H1 (cell line): ENCODE measurements around the gene PHLDA3. TPM values are rescaled to one million over a fixed set of nuclear protein-coding genes. Genes with fewer than 3 reads are reported as not detected.

Experiments used
- CTCF ChIA-PET: fragments of 300-600 bp; sonication (Branson Sonifier 250); formaldehyde crosslinking; loops from one replicate; lab custom pipeline; 2021; ENCODE audit not compliant: partially characterized antibody; lab: Charles Lee
- POLR2A ChIA-PET: fragments of 300-600 bp; sonication (Branson Sonifier 250); formaldehyde crosslinking; loops from one replicate; lab custom pipeline; 2021; ENCODE audit warnings: inconsistent platforms; ENCODE audit not compliant: partially characterized antibody; lab: Charles Lee
- DNase-seq, 2 experiments: peaks; one replicate each; pipeline versions ENCODE4 v3.0.0 to v3.0.0-alpha.2; 2010 to 2022; ENCODE audit warnings: low spot score in 2 of 2, low read depth in 1 of 2, mixed read lengths in 1 of 2
- FAIRE-seq: peaks from 2 replicates; lab custom pipeline; 2011; peaks lifted over from hg19 to GRCh38; lab: Jason Lieb, UNC
- H2AFZ ChIP-seq: 2 replicates; pipeline ENCODE4 v1.8.1; 2012; ENCODE audit warnings: low read length, inconsistent platforms
- H2AK5ac ChIP-seq: 2 replicates; pipeline ENCODE4 v1.6.1; 2013; ENCODE audit warnings: low read depth, low read length
- H2BK120ac ChIP-seq: replicated peaks from 2 replicates; pipeline ENCODE3; 2013; ENCODE audit warnings: low read depth, low read length, inconsistent platforms
- H2BK12ac ChIP-seq: 2 replicates; pipeline ENCODE4 v1.6.1; 2013; ENCODE audit warnings: low read depth, low read length
- H2BK15ac ChIP-seq: 2 replicates; pipeline ENCODE4 v1.6.1; 2013; ENCODE audit warnings: low read length
- H2BK20ac ChIP-seq: 2 replicates; pipeline ENCODE4 v1.6.1; 2013; ENCODE audit warnings: low read length
- H2BK5ac ChIP-seq: 2 replicates; pipeline ENCODE4 v1.6.1; 2013; ENCODE audit warnings: low read depth, low read length
- H3K14ac ChIP-seq: 2 replicates; pipeline ENCODE4 v1.6.1; 2013; ENCODE audit warnings: inconsistent platforms; ENCODE audit not compliant: insufficient read length
- H3K18ac ChIP-seq: 2 replicates; pipeline ENCODE4 v1.6.1; 2013; ENCODE audit warnings: low read length; ENCODE audit errors: extremely low read depth
- H3K23ac ChIP-seq: 2 replicates; pipeline ENCODE4 v1.6.1; 2013; ENCODE audit warnings: inconsistent platforms; ENCODE audit not compliant: insufficient read length
- H3K23me2 ChIP-seq: 2 replicates; pipeline ENCODE4 v1.6.1; 2013; ENCODE audit warnings: low read depth, low read length
- H3K27ac ChIP-seq: 2 replicates; pipeline ENCODE4 v1.6.1; 2011; ENCODE audit warnings: low read depth, low read length, inconsistent platforms
- H3K27me3 ChIP-seq, 4 experiments: replicated peaks in 1 of 4; 1 replicate in 1 of 4; 2 replicates in 3 of 4; pipeline versions ENCODE4 v1.6.1 to v1.8.1; 2011 to 2013; ENCODE audit warnings: low read length in 3 of 4, mild to moderate bottlenecking in 3 of 4, inconsistent platforms in 2 of 4, mixed read lengths in 2 of 4, moderate library complexity in 1 of 4; ENCODE audit not compliant: control insufficient read depth in 3 of 4, insufficient read depth in 3 of 4; ENCODE audit errors: extremely low read depth in 1 of 4
- H3K36me3 ChIP-seq, 4 experiments: 2 replicates each; pipeline versions ENCODE4 v1.6.1 to v1.8.1; 2011 to 2013; ENCODE audit warnings: mild to moderate bottlenecking in 4 of 4, low read length in 3 of 4, moderate library complexity in 2 of 4, control low read depth in 1 of 4, inconsistent platforms in 1 of 4; ENCODE audit not compliant: insufficient read depth in 4 of 4, control insufficient read depth in 2 of 4
- H3K4ac ChIP-seq: replicated peaks from 2 replicates; pipeline ENCODE3; 2013; ENCODE audit warnings: low read length, low read depth, mixed read lengths, inconsistent platforms; ENCODE audit not compliant: insufficient read length
- H3K4me1 ChIP-seq, 4 experiments: replicated peaks in 1 of 4; 1 replicate in 1 of 4; 2 replicates in 3 of 4; pipeline versions ENCODE4 v1.6.1 to v1.8.1; 2011 to 2013; ENCODE audit warnings: low read length in 3 of 4, inconsistent platforms in 2 of 4, mixed read lengths in 1 of 4; ENCODE audit not compliant: insufficient read depth in 4 of 4, control insufficient read depth in 3 of 4
- H3K4me2 ChIP-seq, 2 experiments: 2 replicates each; pipeline versions ENCODE4 v1.6.1 to v1.8.1; 2011 to 2013; ENCODE audit warnings: low read depth in 2 of 2, low read length in 2 of 2, control low read depth in 1 of 2, inconsistent platforms in 1 of 2, mild to moderate bottlenecking in 1 of 2; ENCODE audit not compliant: insufficient read depth in 1 of 2
- H3K4me3 ChIP-seq, 4 experiments: fragments of 200-600, 300-600 bp in 1 of 4; sonication (generic), shearing (Covaris generic), sonication (Bioruptor Twin) in 1 of 4; 2 replicates each; pipeline versions ENCODE4 v1.5.1 to v1.8.1; 2011 to 2016; ENCODE audit warnings: low read length in 4 of 4, low read depth in 3 of 4, control low read depth in 2 of 4, inconsistent platforms in 2 of 4, mild to moderate bottlenecking in 2 of 4, mixed read lengths in 1 of 4, moderate library complexity in 1 of 4; ENCODE audit not compliant: insufficient read depth in 2 of 4; ENCODE audit errors: extremely low read depth in 1 of 4
- H3K56ac ChIP-seq: replicated peaks from 2 replicates; pipeline ENCODE3; 2013; ENCODE audit warnings: low read depth, mild to moderate bottlenecking, mixed read lengths, low read length, inconsistent platforms; ENCODE audit not compliant: insufficient read length
- H3K79me1 ChIP-seq: 2 replicates; pipeline ENCODE4 v1.6.1; 2013; ENCODE audit warnings: low read depth, low read length, control low read depth
- H3K79me2 ChIP-seq, 2 experiments: 2 replicates each; pipeline versions ENCODE4 v1.6.1 to v1.8.1; 2012 to 2013; ENCODE audit warnings: low read length in 2 of 2, mild to moderate bottlenecking in 2 of 2, inconsistent platforms in 1 of 2; ENCODE audit not compliant: insufficient read depth in 2 of 2, control insufficient read depth in 1 of 2
- H3K9ac ChIP-seq, 4 experiments: replicated peaks in 1 of 4; 1 replicate in 1 of 4; 2 replicates in 3 of 4; pipeline versions ENCODE4 v1.6.1 to v1.8.1; 2011 to 2013; ENCODE audit warnings: low read depth in 3 of 4, low read length in 3 of 4, control low read depth in 2 of 4, mild to moderate bottlenecking in 2 of 4, moderate library complexity in 2 of 4, inconsistent platforms in 1 of 4; ENCODE audit errors: extremely low read depth in 1 of 4
- H3K9me3 ChIP-seq, 2 experiments: 2 replicates each; pipeline versions ENCODE4 v1.6.1 to v1.8.1; 2012 to 2013; ENCODE audit warnings: mild to moderate bottlenecking in 2 of 2, moderate library complexity in 2 of 2, control low read depth in 1 of 2, inconsistent platforms in 1 of 2, low read depth in 1 of 2, low read length in 1 of 2, mixed read lengths in 1 of 2; ENCODE audit not compliant: insufficient read depth in 2 of 2
- H4K20me1 ChIP-seq, 2 experiments: replicated peaks in 1 of 2; 2 replicates each; pipeline versions ENCODE3 to v1.8.1; 2011 to 2013; ENCODE audit warnings: inconsistent platforms in 2 of 2, low read length in 2 of 2, mild to moderate bottlenecking in 1 of 2; ENCODE audit not compliant: insufficient read depth in 2 of 2, control insufficient read depth in 1 of 2
- H4K5ac ChIP-seq: 2 replicates; pipeline ENCODE4 v1.6.1; 2013; ENCODE audit warnings: low read length, low read depth, mixed read lengths, inconsistent platforms; ENCODE audit not compliant: insufficient read length
- H4K8ac ChIP-seq: 2 replicates; pipeline ENCODE4 v1.8.0; 2013; ENCODE audit warnings: mild to moderate bottlenecking, moderate library complexity, low read length, inconsistent platforms; ENCODE audit not compliant: insufficient read depth; ENCODE audit errors: extremely low read depth
- H4K91ac ChIP-seq: replicated peaks from 2 replicates; pipeline ENCODE3; 2013; ENCODE audit warnings: low read length, mixed read lengths, inconsistent platforms; ENCODE audit not compliant: insufficient read length
- GABPA ChIP-seq: IDR thresholded peaks from 2 replicates; pipeline ENCODE4 v1.6.1; 2011; ENCODE audit warnings: mild to moderate bottlenecking, low read length, moderate library complexity, borderline replicate concordance; ENCODE audit not compliant: insufficient read depth
- NANOG ChIP-seq: IDR thresholded peaks from 2 replicates; pipeline ENCODE4 v1.6.1; 2011; ENCODE audit warnings: low read length, low read depth, mild to moderate bottlenecking, inconsistent platforms; ENCODE audit not compliant: insufficient read depth, poor library complexity, severe bottlenecking
- WGBS, 2 experiments: shearing (Covaris generic) in 1 of 2; methylation state at CpG; one replicate each; pipeline versions ENCODE4 v1.1.6 to v1.1.7; 2013 to 2015; ENCODE audit warnings: low lambda C conversion rate in 2 of 2, mixed read lengths in 2 of 2, inconsistent platforms in 1 of 2, low coverage in 1 of 2, missing lambda C conversion rate in 1 of 2; ENCODE audit not compliant: insufficient replicate concordance in 2 of 2, insufficient coverage in 1 of 2, insufficient read length in 1 of 2; ENCODE audit errors: extremely low coverage in 1 of 2, missing lambda C conversion rate in 1 of 2; 5-methylcytosine and 5-hydroxymethylcytosine counted together
- polyA plus RNA-seq, 7 experiments: library from polyadenylated mRNA; depleted of rRNA in 3 of 7; stranded (reverse) in 5 of 7; unstranded in 2 of 7; fragments of >200 nt in 5 of 7; fragments of 200-250 nt in 2 of 7; gene quantifications; 1 replicate in 5 of 7; 2 replicates in 1 of 7; 4 replicates in 1 of 7; pipeline versions ENCODE4 v1.2.1 to v1.2.3, GENCODE V29; 2011 to 2013; ENCODE audit warnings: missing spikeins in 2 of 7, mixed read lengths in 2 of 7
- total RNA-seq: library from RNA; stranded (reverse); fragmentation: NEBNext Ultra II Directional; extraction: Animal tissue kit (Norgen Biotek cat#: 25700); gene quantifications from 2 replicates; pipeline ENCODE4 v1.2.1, GENCODE V29; 2021
- TF ChIP-seq, protein P1 (sequence below): IDR thresholded peaks from 2 replicates; pipeline ENCODE4 v1.6.1; 2012; ENCODE audit warnings: low read length, inconsistent platforms

Gene PHLDA3
- total and polyA plus RNA-seq, 2 of the 8 experiments (the other 6 are each of a cell fraction or from before 2014, with no cell fraction given) = 25.5 to 27.5 TPM

DNA sequence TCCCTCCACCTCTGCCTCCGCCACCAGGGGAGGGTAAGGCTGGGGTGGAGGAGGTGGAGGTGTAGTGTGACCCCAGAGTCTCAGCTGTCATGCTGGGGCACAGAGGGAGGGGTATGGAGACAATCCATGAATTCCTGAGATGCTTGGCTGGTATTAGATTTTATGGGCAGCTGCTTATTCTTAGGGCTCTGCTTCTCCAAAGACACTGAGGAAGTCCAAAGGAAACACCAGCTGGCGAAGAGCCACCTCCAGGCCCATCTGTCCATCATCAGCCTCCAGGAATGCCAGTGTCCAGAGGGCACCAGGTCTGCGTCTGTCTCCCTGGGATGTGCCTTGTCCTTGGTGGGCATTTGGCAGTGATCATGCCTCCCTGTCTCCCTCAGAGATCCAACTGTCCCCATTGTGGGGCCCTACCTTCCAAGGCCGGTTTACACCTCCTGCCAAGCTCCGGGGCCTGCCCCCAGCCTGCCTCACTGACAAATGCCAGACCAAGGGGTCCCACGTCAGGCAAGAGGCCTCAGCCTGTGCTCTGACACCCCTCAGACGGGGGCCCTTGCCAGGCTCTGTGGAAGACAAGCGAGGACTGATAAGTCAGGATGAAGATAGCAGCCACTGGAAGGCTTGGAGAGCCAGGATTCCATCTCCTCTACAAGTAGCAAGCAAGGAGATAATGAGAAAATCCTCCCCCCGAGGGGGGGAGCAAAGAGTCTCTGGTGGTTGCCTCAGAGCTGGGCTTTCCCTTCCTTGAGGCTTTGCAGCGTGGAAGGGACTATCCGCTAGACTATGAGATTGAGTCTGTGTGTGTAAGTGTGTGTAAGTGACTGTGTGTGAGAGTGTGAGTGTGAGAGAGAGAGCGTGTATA lies 49.0 kb downstream of the PHLDA3 start:
- Histone ChIP-seq H3K23ac (no peak overlapping the region), H3K79me1 (no peaks in the 10 kb centered on the region), H3K4ac (no peak overlapping the region), H4K5ac (no peak overlapping the region), H4K20me1 (no peaks in the 10 kb centered on the region), H2BK15ac (no peak overlapping the region), H4K91ac (peak overlapping the region; percentile 61), H3K23me2 (no peaks in the 10 kb centered on the region; the same call in 1 of the 2 replicates), H3K9ac (no peak overlapping the region), H3K4me2 (no peak overlapping the region), H3K4me1 (peaks cover 0 to 10% (median 0%) of the 10 kb centered on the region in 4 experiments; a peak in 1 of 7 replicates), H2BK20ac (no peak overlapping the region), H3K14ac (no peak overlapping the region), H3K56ac (no peak overlapping the region), H2AK5ac (no peak overlapping the region), H2BK12ac (no peak overlapping the region), H3K27ac (no peak overlapping the region), H3K79me2 (no peaks in the 10 kb centered on the region), H3K9me3 (peaks cover 9 to 11% of the 10 kb centered on the region in 2 experiments; a peak in 3 of 4 replicates), H2AFZ (no peak overlapping the region), H4K8ac (no peak overlapping the region), H3K36me3 (no peaks in the 10 kb centered on the region), H2BK120ac (no peak overlapping the region), H3K18ac (no peak overlapping the region), H3K4me3 (no peak overlapping the region), H2BK5ac (no peak overlapping the region), H3K27me3 (0 out of 7 replicates have a peak, but pooled peaks cover 0 to 2% (median 0%) of the 10 kb centered on the region in 4 experiments)
- FAIRE-seq (no peak), DNase-seq (no peak)
- WGBS, 2 experiments = 86% methylated on average over 12 of the region's 12 CpGs; no CpG with 5 or more reads in 1 of the 2 experiments
- ChIA-PET CTCF (interaction anchor here (0.8 to 7.0 kb wide), 5 partner anchors 11 to 166 kb away, joined by 3 to 60 read pairs (median 7); no protein-coding TSS in a partner anchor), POLR2A (interaction anchor here (2.6 kb wide), 1 partner anchor 9 kb away, joined by 8 read pairs; no protein-coding TSS in a partner anchor)
- TF ChIP-seq NANOG (no peak), GABPA (no peak)
- TF ChIP-seq, protein P1, sequence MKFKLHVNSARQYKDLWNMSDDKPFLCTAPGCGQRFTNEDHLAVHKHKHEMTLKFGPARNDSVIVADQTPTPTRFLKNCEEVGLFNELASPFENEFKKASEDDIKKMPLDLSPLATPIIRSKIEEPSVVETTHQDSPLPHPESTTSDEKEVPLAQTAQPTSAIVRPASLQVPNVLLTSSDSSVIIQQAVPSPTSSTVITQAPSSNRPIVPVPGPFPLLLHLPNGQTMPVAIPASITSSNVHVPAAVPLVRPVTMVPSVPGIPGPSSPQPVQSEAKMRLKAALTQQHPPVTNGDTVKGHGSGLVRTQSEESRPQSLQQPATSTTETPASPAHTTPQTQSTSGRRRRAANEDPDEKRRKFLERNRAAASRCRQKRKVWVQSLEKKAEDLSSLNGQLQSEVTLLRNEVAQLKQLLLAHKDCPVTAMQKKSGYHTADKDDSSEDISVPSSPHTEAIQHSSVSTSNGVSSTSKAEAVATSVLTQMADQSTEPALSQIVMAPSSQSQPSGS = no peak
